HG03460 (cell line): Measurements from ENCODE around the gene PGBD1.
"Not testable (repeated sequence)": the region's sequence is repeated elsewhere in the genome, so short reads cannot be mapped to it uniquely, and the experiment has no call there.

ENCODE experiments used
- ATAC-seq: cut with Tn5 transposase; IDR thresholded peaks from one replicate; pipeline ENCODE4 v1.9.1; 2021; ENCODE audit not compliant: unreplicated experiment

PGBD1 gene

DNA sequence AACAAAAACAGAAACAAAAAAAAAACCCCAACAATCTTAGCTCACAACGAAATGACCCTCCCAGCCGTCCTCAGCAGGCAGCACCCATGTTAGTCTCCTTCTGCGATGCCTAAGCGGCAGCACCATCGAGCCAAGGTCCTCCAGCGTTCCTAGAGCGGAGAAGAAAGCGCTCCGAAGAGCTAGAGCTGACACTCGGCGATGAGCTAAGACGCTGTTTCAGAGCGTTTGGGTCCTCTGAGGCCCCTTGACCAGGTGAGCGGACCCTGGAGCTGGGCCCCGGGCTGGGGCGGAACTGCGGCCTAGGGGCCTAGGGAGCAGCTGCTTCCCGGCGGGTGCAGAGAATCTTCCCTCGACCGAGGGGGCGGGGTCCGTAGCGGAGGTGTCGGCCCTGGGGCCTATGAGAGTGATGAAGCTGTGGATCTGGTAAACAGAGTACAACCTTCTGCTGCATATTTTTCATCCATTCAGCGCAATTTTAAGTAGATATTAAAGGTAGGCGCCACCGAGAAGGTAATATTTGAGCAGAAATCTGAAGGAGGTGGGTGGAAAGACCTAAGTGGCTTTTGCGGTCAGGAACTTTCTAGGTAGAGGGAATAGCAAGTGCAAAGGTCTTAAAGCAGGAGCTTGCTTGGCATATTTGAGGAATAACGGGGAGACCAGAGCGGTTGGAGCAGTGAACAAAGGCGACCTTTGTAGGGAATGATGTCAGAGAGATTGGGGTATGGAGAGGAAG lies 14.2 kb upstream of the PGBD1 start, which contains the start of gene ZSCAN26:
Gene ZSCAN26 (plus strand): TSS at position 182 of the 733 bp plus-strand sequence. CDS start 4,777 bp downstream, outside the sequence.
- ATAC-seq: peak; percentile 89

DNA sequence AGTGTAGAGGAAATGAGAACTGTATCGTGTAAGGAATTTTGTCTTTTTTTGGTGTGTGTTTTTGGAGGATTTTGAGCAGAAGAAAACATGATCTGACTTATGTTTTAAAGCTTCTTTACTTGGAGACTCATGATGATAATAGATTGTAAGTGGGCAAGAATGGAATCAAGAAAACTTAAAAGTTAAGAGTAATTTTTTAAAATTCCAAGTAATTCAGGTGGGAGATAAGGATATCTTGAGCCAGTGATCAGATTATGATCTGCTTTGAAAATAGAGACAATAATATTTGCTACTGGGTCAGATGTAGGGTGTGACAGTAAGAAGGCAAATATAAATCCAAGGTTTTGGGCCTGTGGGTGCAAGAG lies 13.7 kb upstream of the PGBD1 start:
- no peak for ATAC-seq

DNA sequence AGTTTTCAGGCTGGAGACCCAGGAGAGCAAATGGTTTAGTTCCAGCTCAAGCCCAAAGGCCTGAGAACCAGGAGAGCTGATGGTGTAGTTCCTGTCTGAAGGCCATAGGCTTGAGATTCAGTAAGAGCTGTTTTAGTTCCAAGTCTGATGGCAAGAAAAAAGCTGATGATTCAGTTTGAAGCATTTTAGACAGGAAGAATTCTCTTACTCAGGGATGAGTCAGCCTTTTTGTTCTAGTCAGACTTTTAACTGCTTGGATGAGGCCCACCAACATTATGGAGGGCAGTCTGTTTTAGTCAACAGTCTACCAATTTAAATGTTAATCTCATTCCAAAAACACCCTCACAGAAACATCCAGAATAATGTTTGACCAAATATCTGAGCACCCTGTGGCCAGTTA lies 11.9 kb upstream of the PGBD1 start:
- ATAC-seq: no peak

DNA sequence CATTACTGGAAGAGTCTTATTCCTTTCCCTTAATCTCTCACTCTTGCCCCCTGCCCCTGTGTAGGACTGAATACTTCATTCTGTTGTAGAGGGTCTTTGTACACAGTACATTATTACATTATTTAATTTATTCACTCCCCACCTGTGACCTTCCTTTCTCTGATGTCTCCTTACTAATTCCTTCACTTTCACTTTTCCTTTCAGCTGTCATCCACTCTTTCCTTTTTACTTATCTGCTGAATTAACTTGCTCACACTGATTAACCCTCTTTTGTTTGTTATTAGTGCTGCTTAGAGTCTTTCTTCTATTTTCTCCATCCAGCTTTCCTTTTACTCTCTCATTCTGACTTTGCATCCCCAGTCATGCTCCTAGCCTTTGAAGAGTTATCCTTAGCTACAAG lies 6.5 kb upstream of the PGBD1 start:
- no peak for ATAC-seq

DNA sequence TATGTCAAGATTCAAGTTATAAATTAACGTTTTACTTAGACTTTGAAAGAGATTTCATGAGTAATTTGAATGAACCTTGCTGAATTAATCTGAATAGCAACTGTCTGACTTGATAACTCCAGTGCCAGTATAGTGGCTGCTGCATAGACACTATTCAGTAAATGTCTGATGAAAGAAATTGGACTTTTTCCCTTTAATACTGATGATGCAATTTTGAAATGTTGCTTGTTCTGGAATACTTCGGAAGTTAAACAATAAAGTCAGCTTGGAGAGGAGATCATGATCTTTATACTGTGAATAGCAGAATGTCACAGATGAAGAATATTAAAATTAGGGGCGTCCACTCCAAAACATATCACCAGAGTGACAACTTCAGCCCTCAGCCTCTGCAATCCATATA lies 3.6 kb upstream of the PGBD1 start:
- no peak for ATAC-seq

DNA sequence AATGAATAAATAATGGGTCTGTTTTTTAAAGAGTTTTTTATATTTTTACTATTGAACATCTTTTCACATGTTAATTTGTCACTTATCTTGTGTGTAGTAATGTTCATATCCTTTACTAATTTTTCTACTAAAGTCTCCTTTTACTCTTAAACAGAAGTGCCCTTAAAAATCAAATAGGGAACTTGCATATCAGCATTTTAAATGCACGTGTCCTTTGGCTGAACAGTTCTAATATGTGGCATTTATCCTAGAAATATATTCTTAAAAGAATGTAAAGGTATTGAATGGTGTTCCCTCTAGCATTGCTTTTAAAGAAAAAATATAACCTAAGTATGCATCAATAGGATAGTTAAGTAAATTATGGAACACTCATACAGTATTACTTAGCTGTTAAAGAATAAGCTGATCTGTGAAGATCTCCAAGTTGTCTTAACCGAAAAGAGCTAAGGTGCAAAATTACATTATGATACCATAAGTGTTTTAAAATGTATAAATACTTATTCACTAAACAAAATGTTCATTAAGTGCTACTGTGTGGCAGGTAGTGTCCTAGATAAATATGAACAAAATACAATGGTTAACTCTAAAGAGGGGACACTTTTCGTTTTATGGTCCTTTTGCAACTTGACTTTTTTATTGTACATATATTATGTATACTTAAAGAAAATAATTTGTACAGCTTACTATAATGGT lies 631 bp upstream of the PGBD1 start:
- ATAC-seq: no peak

DNA sequence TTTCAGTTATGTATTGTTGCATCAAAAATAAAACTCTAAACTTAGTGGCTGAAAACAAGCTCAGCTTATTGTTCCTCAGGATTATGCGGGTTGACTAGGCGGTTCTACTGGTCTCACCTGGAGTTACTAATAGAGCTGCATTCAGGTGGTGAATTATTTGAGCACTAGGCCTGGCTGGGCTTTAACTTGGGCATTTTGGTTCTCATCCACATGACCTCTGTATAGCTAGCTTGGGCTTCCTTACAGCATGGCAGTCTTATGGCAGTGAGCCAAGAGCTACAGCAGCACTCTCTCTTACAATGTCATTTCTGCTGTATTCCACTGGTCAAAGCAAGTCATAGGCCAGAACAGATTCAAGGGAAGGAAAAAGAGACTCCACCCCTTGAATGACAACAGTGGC lies 1.6 kb downstream of the PGBD1 start:
- ATAC-seq: no peak

DNA sequence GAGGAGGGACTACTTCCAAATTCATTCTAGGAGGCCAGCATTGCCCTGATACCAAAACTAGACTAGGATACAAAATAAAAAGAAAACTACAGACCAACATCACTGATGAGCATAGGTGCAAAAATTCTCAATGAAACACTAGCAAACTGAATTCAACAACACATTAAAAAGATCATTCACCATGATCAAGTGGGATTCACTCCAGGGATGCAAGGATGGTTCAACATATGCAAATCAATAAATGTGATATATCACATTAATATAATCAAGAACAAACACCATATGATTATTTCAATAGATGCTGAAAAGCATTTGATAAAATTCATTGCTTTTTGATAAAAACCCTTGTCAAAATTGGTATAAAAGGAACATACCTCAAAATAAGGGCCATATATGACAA lies 10.2 kb downstream of the PGBD1 start:
- no peak for ATAC-seq

DNA sequence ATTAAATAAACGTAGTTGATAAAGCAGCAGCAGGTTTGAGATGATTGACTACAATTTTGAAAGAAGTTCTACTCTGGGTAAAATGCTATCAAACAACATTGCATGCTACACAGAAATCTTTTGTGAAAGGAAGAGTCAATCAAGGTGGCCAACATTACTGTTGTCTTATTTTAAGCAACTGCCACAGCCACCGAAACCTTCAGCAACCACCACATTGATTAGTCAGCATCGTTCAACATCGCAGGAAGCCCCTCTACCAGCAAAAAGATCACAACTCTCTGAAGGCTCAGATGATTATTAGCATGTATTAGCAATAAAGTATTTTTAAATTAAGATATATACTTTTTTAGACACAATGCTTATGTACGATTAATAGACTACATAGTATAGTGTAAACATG lies 14.0 kb downstream of the PGBD1 start:
- no peak for ATAC-seq

DNA sequence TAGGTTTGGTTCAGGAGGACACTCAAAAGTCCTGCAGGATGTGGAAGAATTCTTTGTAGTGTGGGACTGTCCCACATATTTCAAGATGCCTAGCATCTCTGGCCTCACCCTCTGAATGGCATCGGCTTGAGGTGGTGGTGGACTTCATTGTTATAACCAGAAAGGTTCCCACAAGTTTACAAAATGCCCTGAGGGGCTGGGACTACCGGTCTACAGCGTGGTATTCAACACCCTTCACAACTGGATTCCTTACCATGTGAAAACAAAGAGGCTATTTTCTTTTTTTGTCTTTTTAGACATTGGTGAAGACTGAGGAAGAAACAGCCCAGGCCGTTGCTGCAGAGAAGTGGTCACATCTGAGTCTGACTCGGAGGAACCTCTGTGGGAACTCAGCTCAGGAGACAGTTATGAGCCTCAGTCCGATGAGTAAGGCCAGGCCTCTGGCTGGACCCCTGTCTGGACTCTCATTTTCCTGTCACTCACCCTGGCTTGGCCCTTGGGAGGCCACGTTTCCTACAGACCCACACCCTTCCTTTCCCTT lies 15.2 kb downstream of the PGBD1 start:
- ATAC-seq: no peak

DNA sequence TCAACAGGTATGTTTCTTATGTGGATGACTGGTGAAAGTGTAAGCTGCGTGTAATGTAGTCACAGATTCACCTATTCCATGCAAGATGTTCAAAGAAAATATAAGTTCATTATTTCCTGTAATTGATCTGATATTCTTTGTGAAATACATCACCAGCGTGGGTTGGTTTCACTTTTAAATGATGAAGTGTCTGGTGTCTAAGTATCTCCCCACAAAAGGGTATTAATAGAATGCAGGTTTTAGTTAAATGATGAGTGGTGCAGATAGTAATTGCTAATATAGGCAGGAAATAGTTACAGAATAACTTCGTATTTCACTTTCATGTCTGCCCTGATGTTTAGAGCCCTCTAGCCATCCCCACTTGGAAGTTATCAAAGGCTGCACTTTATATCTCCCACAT lies 22.2 kb downstream of the PGBD1 start:
- peak; percentile 88 for ATAC-seq

DNA sequence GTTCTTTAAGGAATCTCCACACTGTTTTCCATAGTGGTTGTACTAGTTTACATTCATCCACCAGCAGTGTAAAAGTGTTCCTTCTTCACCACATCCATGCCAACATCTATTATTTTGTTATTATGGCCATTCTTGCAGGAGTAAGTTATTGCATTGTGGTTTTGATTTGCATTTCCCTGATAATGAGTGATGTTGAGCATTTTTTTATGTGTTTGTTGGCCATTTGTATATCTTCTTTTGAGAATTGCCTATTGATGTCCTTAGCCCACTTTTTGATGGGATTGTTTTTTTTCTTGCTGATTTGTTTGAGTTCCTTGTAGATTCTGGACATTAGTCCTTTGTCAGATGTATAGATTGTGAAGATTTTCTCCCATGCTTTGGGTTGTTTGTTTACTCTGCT lies 25.0 kb downstream of the PGBD1 start:
- not testable (repeated sequence) for ATAC-seq

DNA sequence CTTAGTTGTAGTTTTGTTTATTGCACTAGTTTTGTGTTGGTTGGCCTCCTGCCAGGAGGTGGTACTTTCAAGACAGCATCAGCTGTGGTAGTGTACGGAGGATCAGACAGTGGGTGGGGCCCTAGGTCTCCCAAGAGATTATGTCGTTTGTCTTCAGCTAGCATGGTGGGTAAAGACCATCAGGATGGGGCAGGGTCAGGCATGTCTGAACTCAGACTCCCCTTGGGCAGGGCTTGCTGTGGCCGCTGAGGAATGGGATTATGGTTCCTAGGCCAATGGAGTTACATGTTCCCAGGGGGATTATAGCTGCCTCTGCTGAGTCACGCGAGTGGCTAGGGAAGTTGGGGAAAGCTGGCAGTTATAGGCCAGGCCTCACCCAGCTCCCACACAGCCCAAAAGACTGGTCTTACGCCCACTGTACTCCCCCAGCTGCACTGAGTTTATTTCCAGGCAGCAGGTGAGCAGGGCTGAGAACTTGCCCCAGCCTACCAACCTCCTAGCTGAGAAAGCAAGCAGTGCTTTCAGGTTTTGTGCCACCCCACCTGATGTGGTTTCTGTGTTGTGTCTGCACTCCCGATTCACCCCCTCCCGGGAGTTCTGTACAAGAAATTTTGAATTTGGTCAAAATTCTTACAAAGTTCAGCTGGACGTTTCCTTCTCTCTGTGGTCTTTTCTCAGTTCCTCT lies 29.9 kb downstream of the PGBD1 start:
- ATAC-seq: no peak

DNA sequence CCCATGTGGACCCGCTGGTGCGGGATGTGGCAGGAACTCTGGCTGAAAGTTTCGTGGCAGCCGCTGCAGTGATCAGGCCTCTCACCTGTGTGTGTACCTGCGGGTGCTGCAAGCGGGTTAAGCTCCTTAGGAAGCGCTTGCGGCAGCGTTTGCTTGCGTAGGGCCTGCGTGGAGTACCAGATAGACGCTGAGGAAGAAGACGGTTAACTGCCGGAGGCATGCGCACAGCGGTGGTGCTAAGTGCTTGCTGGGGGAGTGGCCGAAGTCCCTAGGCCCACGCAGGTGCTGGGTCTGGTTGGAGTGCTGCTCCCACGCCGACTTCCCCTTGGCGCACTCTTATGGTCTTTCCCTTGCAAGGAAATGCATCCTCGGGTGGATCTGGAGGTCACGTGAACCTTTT lies 31.6 kb downstream of the PGBD1 start:
- ATAC-seq: no peak

DNA sequence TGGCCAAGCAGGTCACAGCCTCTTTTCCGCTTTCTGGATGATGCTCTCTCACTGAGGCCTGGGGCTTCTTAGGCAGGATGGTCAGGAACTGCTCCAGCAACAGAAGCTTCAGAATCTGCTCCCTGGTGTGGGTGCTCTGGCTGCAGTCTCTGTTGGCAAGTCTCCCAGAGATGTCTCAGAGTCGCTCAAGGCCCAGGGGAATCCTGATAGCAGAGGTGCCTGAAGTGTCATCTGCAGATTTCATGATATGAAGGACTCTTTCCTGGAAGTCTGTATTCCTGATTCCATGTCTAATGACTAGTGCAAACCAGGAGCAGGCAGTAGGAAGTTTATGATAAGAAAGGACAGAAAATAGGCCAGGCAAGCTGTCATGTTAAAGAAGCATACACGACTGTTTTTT lies 34.3 kb downstream of the PGBD1 start:
- no peak for ATAC-seq

DNA sequence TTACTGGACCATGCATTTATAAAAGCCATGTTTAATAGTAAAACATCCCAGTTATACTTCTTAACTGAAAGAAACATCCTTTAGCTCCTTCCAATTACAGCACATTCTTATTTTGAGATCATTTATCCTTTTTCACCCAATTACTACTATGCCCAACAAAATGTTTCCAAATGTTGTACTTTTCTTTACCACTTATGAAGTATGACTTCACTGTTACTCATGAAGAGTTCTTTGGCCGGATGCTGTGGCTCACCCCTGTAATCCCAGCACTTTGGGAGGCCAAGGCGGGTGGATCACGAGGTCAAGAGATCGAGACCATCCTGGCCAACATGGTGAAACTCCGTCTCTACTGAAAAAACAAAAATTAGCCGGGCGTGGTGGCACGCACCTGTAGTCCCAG lies 36.5 kb downstream of the PGBD1 start:
- not testable (repeated sequence) for ATAC-seq

DNA sequence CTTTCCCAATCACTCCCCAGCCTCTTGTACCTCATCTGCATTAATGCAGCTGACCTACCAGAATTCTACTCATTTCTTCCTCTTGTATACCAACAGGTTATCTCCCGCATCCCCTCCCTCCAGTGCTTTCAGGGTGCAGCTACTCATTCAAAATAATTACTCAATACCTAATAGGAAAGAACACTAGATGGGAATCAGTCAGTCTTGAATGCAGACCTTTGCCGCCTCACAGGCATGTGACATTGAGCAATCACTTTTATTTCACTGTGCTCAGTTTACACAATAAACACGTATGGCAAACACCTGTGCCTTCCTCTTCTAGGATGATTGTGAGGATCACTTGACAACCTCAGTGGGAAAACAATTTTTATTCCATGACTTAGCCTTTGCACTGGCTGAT lies 41.3 kb downstream of the PGBD1 start:
- no peak for ATAC-seq

DNA sequence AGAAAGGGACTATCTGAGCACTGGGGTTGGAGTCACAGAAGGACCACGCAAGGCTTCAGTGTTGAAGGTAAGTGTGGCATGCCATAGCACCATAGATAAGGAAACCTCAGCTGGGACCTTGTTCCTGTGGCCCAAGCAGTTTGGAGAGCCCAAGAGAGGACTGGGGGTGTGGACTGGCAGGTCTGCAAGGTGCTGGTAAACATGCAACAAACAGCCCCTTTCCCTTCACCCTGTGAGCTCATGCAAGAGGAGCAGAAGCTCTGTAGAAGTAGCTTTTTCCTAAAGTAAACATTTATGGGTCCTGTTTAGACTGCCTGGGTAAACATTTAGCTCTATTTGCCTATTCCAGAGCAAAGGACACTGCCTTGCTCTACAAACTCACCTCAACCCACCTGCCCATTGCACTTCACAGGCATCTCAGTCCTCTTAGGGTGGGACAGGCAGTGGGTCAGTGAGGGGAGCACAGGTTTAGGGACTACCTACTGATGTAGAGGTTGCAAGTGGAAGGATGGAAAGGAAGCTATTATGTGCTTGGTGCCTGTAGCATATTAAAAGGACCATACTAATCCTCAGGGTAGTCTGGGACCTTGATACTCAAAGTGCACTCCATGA lies 42.5 kb downstream of the PGBD1 start:
- ATAC-seq: no peak

DNA sequence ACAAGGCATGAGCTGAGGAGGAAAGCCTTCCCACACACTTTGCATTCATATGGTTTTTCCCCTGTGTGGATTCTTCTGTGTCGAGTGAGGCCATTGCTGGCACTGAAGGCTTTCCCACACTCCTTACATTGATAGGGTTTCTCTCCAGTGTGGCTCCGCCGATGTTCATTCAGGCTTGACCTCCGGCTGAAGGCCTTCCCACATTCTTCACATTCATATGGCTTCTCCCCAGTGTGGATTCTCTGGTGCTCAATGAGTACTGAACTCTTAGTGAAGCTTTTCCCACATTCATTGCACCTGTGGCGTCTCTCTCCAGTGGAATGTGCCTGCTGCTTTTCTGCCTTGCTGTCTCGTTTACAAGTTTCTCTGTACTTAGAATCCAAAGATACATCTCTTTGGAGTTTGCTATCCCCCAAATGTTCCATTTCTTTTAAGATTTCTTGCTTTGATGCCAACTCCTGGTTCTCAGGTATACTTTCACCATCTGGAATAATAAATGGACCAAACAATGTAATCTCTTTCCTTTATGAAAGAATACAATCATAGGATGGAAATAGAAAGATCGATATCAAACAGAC lies 45.1 kb downstream of the PGBD1 start:
- no peak for ATAC-seq

DNA sequence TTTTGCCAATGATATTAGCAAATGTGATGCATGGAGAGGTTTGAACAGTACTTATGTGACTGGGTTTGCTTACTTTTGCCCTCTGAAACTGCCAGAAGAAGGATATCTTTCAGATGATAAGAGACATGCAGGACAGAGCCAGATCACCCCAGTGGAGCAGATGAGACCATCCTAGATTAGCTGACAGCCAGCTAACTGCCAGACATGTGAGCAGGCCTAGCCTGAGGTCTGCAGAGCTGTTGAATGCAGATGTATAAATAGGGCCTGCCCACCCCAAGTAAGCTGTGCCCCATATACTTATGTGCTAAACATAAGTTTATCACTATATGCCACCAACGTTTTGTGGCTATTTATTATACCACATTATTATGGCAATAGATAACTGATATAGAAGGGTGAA lies 48.7 kb downstream of the PGBD1 start:
- ATAC-seq: no peak

DNA sequence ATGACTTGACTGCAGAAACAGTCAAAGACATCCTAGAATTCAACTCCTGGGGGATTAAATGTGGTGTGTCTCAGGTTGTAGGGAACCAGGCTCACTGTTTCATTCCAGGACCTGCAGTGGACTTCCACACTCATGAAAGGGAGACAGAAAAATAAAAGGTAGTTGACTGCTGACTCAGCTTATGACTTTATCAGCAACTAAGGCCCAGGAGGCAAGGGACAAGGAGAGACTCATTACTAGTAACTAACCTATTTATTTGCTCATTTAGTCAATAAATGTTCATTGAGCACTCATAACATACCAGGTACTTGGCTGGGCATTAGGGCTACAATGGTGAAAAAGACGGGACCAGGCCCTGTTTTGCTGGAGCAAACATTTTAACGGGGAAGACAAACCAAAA lies 51.7 kb downstream of the PGBD1 start:
- ATAC-seq: no peak
